Measurements from ENCODE around the gene MROH9. TPM values are rescaled to one million over a fixed set of nuclear protein-coding genes. Genes with fewer than 3 reads are reported as not detected.

Gene MROH9
- total and polyA plus RNA-seq, 2 of the 4 experiments (the other 2 are of a cell fraction) = not detected

GRCh38 chr1:170927955-170928840 is 7.1 kb upstream of the MROH9 start:
- Histone ChIP-seq H3K27ac (ENCODE audit: insufficient read depth, low read length) (no peak overlapping the region), H4K5ac (ENCODE audit: low read depth, low read length) (no peak overlapping the region), H2BK5ac (ENCODE audit: low read depth, low read length, poor library complexity, severe bottlenecking) (no peak overlapping the region), H3K4me3 (ENCODE audit: insufficient read depth, low read depth, low read length) (no peak overlapping the region), H3K56ac (ENCODE audit: extremely low read depth, insufficient read depth, low read length) (no peak overlapping the region), H2AK5ac (ENCODE audit: low read depth, low read length) (no peak overlapping the region), H4K8ac (ENCODE audit: low read depth in 2 of 2, low read length in 2 of 2) (no peak overlapping the region), H2BK20ac (ENCODE audit: low read depth, low read length) (no peak overlapping the region), H3K9me3 (ENCODE audit: control insufficient read depth, insufficient read depth, low read length) (no peaks in the 10 kb centered on the region), H3K9me1 (ENCODE audit: insufficient read depth, low read length) (no peaks in the 10 kb centered on the region), H3K14ac (replicated peaks; ENCODE audit: low read depth, low read length) (no peak overlapping the region), H2AFZ (replicated peaks; ENCODE audit: low read length, poor library complexity) (no peak overlapping the region), H3K9ac (ENCODE audit: low read depth, low read length) (no peak overlapping the region), H3K36me3 (ENCODE audit: control insufficient read depth, insufficient read depth, low read length) (no peaks in the 10 kb centered on the region), H3K23ac (ENCODE audit: low read depth, low read length) (no peak overlapping the region), H3K4me2 (ENCODE audit: low read depth, low read length) (no peak overlapping the region), H3K4ac (ENCODE audit: low read depth, low read length) (no peak overlapping the region), H2BK120ac (ENCODE audit: low read depth, low read length) (no peak overlapping the region), H3K27me3 (ENCODE audit: control insufficient read depth, insufficient read depth, low read length) (no peaks in the 10 kb centered on the region; the same call in 1 of the 2 replicates), H2BK15ac (ENCODE audit: low read depth, low read length) (no peak overlapping the region), H4K91ac (ENCODE audit: insufficient read depth, low read depth, low read length) (no peak overlapping the region), H3K79me1 (ENCODE audit: low read depth in 1 of 2, low read length in 2 of 2) (no peaks in the 10 kb centered on the region), H3K4me1 (ENCODE audit: control insufficient read depth, insufficient read depth, low read length) (no peaks in the 10 kb centered on the region), H2AK9ac (replicated peaks; ENCODE audit: low read depth, low read length, poor library complexity) (no peak overlapping the region), H4K20me1 (ENCODE audit: insufficient read depth, low read length) (no peaks in the 10 kb centered on the region), H3K18ac (ENCODE audit: low read depth, low read length) (no peak overlapping the region)
- BruUV-seq (replicated peaks) = no TSS peak
- ChIA-PET POLR2A (ENCODE audit: unreplicated experiment) (no interaction called here), CTCF (interaction anchor here (0.6 to 2.8 kb wide), 4 partner anchors 19 to 999 kb away, joined by 3 to 9 read pairs (median 3); no protein-coding TSS in a partner anchor)
- ATAC-seq (ENCODE audit: low read depth) (no peak), DNase-seq (no peak)
- intact Hi-C loops (cut with micrococcal nuclease) (loop anchor here (2.0 to 5.0 kb wide), 2 partner anchors 263 to 396 kb away; partner anchors contain the start of genes GORAB and PRRX1), dilution Hi-C loops (cut with HindIII; ENCODE audit: low sequenced_read_pairs, unreplicated experiment) (no loop called here), in situ Hi-C loops (cut with MboI; ENCODE audit: low sequenced_read_pairs) (loop anchor here (10.0 kb wide), 2 partner anchors 263 to 1013 kb away; partner anchors contain the start of gene PRRX1)
- no CpG with 5 or more reads among the region's 8 CpGs for WGBS, 2 experiments (ENCODE audit: extremely low coverage in 2 of 2, insufficient read length in 1 of 2)
- TF ChIP-seq RFX5 (IDR thresholded peaks at IDR 0.05; ENCODE audit: low read depth, low read length) = no peak
- no peak for TF ChIP-seq BHLHE40 (IDR thresholded peaks at IDR 0.05; ENCODE audit: low read depth, low read length)
- no peak for TF ChIP-seq RAD21 (IDR thresholded peaks at IDR 0.05; ENCODE audit: low read length)
- no peak for TF ChIP-seq RCOR1 (IDR thresholded peaks at IDR 0.05; ENCODE audit: insufficient replicate concordance, low read length)
- no peak for TF ChIP-seq SMC3 (IDR thresholded peaks at IDR 0.05; ENCODE audit: low read depth, low read length)
- no peak for TF ChIP-seq CTCF (conservative IDR thresholded peaks at IDR 0.05; ENCODE audit: low read depth, low read length)
- no peak for TF ChIP-seq MAZ (IDR thresholded peaks at IDR 0.05; ENCODE audit: borderline replicate concordance, low read depth, low read length)
- no peak for TF ChIP-seq MXI1 (IDR thresholded peaks at IDR 0.05; ENCODE audit: borderline replicate concordance, low read depth, low read length)
- TF ChIP-seq USF2 (IDR thresholded peaks at IDR 0.05; ENCODE audit: low read depth, low read length) = no peak
- no peak for TF ChIP-seq ELK1 (IDR thresholded peaks at IDR 0.05; ENCODE audit: borderline replicate concordance, low read depth, low read length)
- no peak for TF ChIP-seq FOS (IDR thresholded peaks at IDR 0.05; ENCODE audit: low read depth, low read length)
- no peak for TF ChIP-seq CHD1 (IDR thresholded peaks at IDR 0.05; ENCODE audit: low read depth, low read length)
- TF ChIP-seq MAFK (IDR thresholded peaks at IDR 0.05; ENCODE audit: low read depth, low read length) = no peak
- TF ChIP-seq CEBPB (IDR thresholded peaks at IDR 0.05; ENCODE audit: low read depth, low read length) = no peak

All from IMR-90 (cell line).